Measurements from ENCODE around the gene SDK1.

DNA sequence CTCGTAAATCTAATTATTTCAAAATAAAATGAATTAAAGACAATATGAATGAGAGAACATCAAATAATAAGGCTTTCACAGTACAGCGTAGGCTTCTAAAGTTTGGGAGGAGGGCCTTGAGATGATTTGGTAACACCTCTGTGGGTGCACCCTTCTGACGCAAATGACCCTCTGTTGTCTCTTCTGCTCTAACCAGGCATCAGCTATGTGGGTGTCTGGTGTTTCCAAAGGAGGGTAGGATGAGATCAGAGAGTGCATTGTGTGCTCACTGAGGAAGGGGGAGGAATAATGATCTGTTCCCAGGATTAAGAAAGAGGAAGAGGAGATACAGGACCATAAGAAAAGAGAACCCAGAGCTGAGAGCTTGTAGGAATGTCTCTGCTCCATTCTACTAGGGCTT, 420.4 kb downstream of the SDK1 start:
- TF ChIP-seq CTCF (IDR thresholded peaks at IDR 0.05) (no peak), POLR2A (IDR thresholded peaks at IDR 0.05) (no peak)
